HG03457 (cell line): ENCODE results near the gene ACTMAP.
A peak's percentile ranks its signal among the peaks of the same experiment; 100 is the strongest.
"Not testable (repeated sequence)": the region's sequence is repeated elsewhere in the genome, so short reads cannot be mapped to it uniquely, and the experiment has no call there.

Source experiments
- ATAC-seq: cut with Tn5 transposase; IDR thresholded peaks from one replicate; pipeline ENCODE4 v1.9.1; 2021; ENCODE audit warnings: moderate number of reproducible peaks; ENCODE audit not compliant: unreplicated experiment

Gene ACTMAP

GRCh38 chr19:40776364-40776763 is 26.1 kb upstream of the ACTMAP start:
- ATAC-seq, result no peak

- no peak for ATAC-seq
These were observed 25.4 kb upstream of the ACTMAP start for GRCh38 chr19:40775632-40776022.

- no peak for ATAC-seq
These were observed 24.8 kb upstream of the ACTMAP start, which contains the start of gene MIA for GRCh38 chr19:40774916-40775631. MIA (plus strand) TSS chr19:40775521; CDS start chr19:40775543, 22 bp downstream.

- not testable (repeated sequence) for ATAC-seq
These were observed 21.0 kb upstream of the ACTMAP start for GRCh38 chr19:40771101-40771862.

- ATAC-seq, result no peak
These were observed 18.6 kb upstream of the ACTMAP start for GRCh38 chr19:40768869-40769268.

GRCh38 chr19:40766385-40766784 is 16.1 kb upstream of the ACTMAP start:
- not testable (repeated sequence) for ATAC-seq

GRCh38 chr19:40763963-40764362 is 13.7 kb upstream of the ACTMAP start:
- no peak for ATAC-seq

GRCh38 chr19:40763526-40763925 is 13.2 kb upstream of the ACTMAP start:
- no peak for ATAC-seq

GRCh38 chr19:40762754-40763470 is 12.6 kb upstream of the ACTMAP start:
- no peak for ATAC-seq

GRCh38 chr19:40759352-40759751 is 9.1 kb upstream of the ACTMAP start:
- no peak for ATAC-seq

- ATAC-seq, result no peak
These were observed 8.2 kb upstream of the ACTMAP start for GRCh38 chr19:40758491-40758890.

- no peak for ATAC-seq
These were observed 6.3 kb upstream of the ACTMAP start for GRCh38 chr19:40756502-40757110.

GRCh38 chr19:40755791-40756190 is 5.5 kb upstream of the ACTMAP start:
- no peak for ATAC-seq

- ATAC-seq, result no peak
These were observed 5.0 kb upstream of the ACTMAP start for GRCh38 chr19:40755248-40755624.

- no peak for ATAC-seq
These were observed 4.5 kb upstream of the ACTMAP start for GRCh38 chr19:40754611-40755247.

GRCh38 chr19:40752257-40752781 is 2.0 kb upstream of the ACTMAP start:
- ATAC-seq, result no peak

GRCh38 chr19:40750874-40751537 is 729 bp upstream of the ACTMAP start, which contains the start of gene SNRPA:
SNRPA (plus strand) TSS chr19:40751203; CDS start chr19:40751409, 206 bp downstream.
- ATAC-seq, result peak; percentile 43

GRCh38 chr19:40747536-40747935 is 2.7 kb downstream of the ACTMAP start:
- ATAC-seq, result no peak

GRCh38 chr19:40745402-40745780 is 4.9 kb downstream of the ACTMAP start:
- no peak for ATAC-seq
